Esophagus squamous epithelium (tissue), 4 donors: ENCODE measurements around the gene ACACA.

Experiments
- CTCF ChIP-seq, 6 experiments: fragments of 450-650 bp in 4 of 6; fragments of 200-600 bp in 2 of 6; sonication (generic) in 2 of 6; IDR thresholded peaks; one replicate each; pipeline ENCODE4 v1.5.1; 2016 to 2019; ENCODE audit warnings: antibody characterized with exemption in 6 of 6, mild to moderate bottlenecking in 4 of 6, moderate library complexity in 4 of 6
- POLR2A ChIP-seq, 4 donors: fragments of 450-650 bp; IDR thresholded peaks; one replicate each; pipeline ENCODE4 v1.6.1; 2017; ENCODE audit warnings: antibody characterized with exemption in 4 of 4, mild to moderate bottlenecking in 4 of 4, moderate library complexity in 3 of 4

- TF ChIP-seq CTCF (IDR thresholded peaks at IDR 0.05) (no peak), POLR2A (IDR thresholded peaks at IDR 0.05) (no peak)
Measured at GRCh38 chr17:37294888-37295287, 111.7 kb downstream of the ACACA start.
